Measurements from ENCODE around the gene TNFRSF11A.

Gene TNFRSF11A

GRCh38 chr18:62377131-62377807 is 52.2 kb downstream of the TNFRSF11A start:
- DNase-seq (ENCODE audit: low read depth in 1 of 2, low spot score in 1 of 2) = no peak

- DNase-seq (ENCODE audit: low read depth in 1 of 2, low spot score in 1 of 2) = no peak
These were observed 53.9 kb downstream of the TNFRSF11A start for GRCh38 chr18:62379051-62379450.

- DNase-seq (ENCODE audit: low read depth in 1 of 2, low spot score in 1 of 2) = no peak
These were observed 56.3 kb downstream of the TNFRSF11A start for GRCh38 chr18:62381373-62381772.

- no peak for DNase-seq (ENCODE audit: low read depth in 1 of 2, low spot score in 1 of 2)
These were observed 59.0 kb downstream of the TNFRSF11A start for GRCh38 chr18:62384068-62384467.

GRCh38 chr18:62384610-62385097 is 59.5 kb downstream of the TNFRSF11A start:
- no peak for DNase-seq (ENCODE audit: low read depth in 1 of 2, low spot score in 1 of 2)

GRCh38 chr18:62386091-62386490 is 61.0 kb downstream of the TNFRSF11A start:
- DNase-seq (ENCODE audit: low read depth in 1 of 2, low spot score in 1 of 2) = no peak

GRCh38 chr18:62386601-62387000 is 61.5 kb downstream of the TNFRSF11A start:
- DNase-seq (ENCODE audit: low read depth in 1 of 2, low spot score in 1 of 2) = no peak

GRCh38 chr18:62387257-62387656 is 62.1 kb downstream of the TNFRSF11A start:
- no peak for DNase-seq (ENCODE audit: low read depth in 1 of 2, low spot score in 1 of 2)

- no peak for DNase-seq (ENCODE audit: low read depth in 1 of 2, low spot score in 1 of 2)
These were observed 64.0 kb downstream of the TNFRSF11A start for GRCh38 chr18:62388855-62389760.

- no peak for DNase-seq (ENCODE audit: low read depth in 1 of 2, low spot score in 1 of 2)
These were observed 64.8 kb downstream of the TNFRSF11A start for GRCh38 chr18:62389761-62390481.

GRCh38 chr18:62394006-62394763 is 69.1 kb downstream of the TNFRSF11A start:
- no peak for DNase-seq (ENCODE audit: low read depth in 1 of 2, low spot score in 1 of 2)

GRCh38 chr18:62396381-62396780 is 71.3 kb downstream of the TNFRSF11A start:
- DNase-seq (ENCODE audit: low read depth in 1 of 2, low spot score in 1 of 2) = no peak

GRCh38 chr18:62396967-62397366 is 71.9 kb downstream of the TNFRSF11A start:
- DNase-seq (ENCODE audit: low read depth in 1 of 2, low spot score in 1 of 2) = no peak

GRCh38 chr18:62398291-62398690 is 73.2 kb downstream of the TNFRSF11A start:
- no peak for DNase-seq (ENCODE audit: low read depth in 1 of 2, low spot score in 1 of 2)

GRCh38 chr18:62399276-62399675 is 74.2 kb downstream of the TNFRSF11A start:
- no peak for DNase-seq (ENCODE audit: low read depth in 1 of 2, low spot score in 1 of 2)

GRCh38 chr18:62399781-62400308 is 74.7 kb downstream of the TNFRSF11A start:
- no peak for DNase-seq (ENCODE audit: low read depth in 1 of 2, low spot score in 1 of 2)

- no peak for DNase-seq (ENCODE audit: low read depth in 1 of 2, low spot score in 1 of 2)
These were observed 75.8 kb downstream of the TNFRSF11A start for GRCh38 chr18:62400916-62401315.

- no peak for DNase-seq (ENCODE audit: low read depth in 1 of 2, low spot score in 1 of 2)
These were observed 77.3 kb downstream of the TNFRSF11A start for GRCh38 chr18:62402342-62402948.

GRCh38 chr18:62403120-62403519 is 78.0 kb downstream of the TNFRSF11A start:
- DNase-seq (ENCODE audit: low read depth in 1 of 2, low spot score in 1 of 2) = no peak

GRCh38 chr18:62404881-62405280 is 79.8 kb downstream of the TNFRSF11A start:
- no peak for DNase-seq (ENCODE audit: low read depth in 1 of 2, low spot score in 1 of 2)
